HG03108 (cell line): ENCODE measurements around the gene SRSF4.

ENCODE experiments used
- ATAC-seq: cut with Tn5 transposase; IDR thresholded peaks from one replicate; pipeline ENCODE4 v1.9.1; 2021; ENCODE audit warnings: moderate library complexity; ENCODE audit not compliant: unreplicated experiment

SRSF4 gene

GRCh38 chr1:29099286-29099685, 82.4 kb downstream of the SRSF4 start:
- no peak for ATAC-seq
